Activated naive CD4-positive, alpha-beta T cell treated with anti-CD3 and anti-CD28 coated beads, Interleukin-2, amount 10 ng/mL, durations not matched to agents 7 days and 5 days (primary cell): Measurements from ENCODE around the gene CEP164.

Source experiments
- CTCF ChIA-PET: fragments of 350-600 bp; sonication (Branson Sonifier 250); formaldehyde crosslinking; loops from one replicate; lab custom pipeline; 2021; ENCODE audit warnings: antibody characterized with exemption; lab: Charles Lee
- DNase-seq: peaks from one replicate; pipeline ENCODE4 v3.0.0-alpha.2; 2020
- H3K27ac Mint-ChIP-seq: one replicate; pipeline ENCODE4 v1.8.0; 2021; ENCODE audit warnings: mild to moderate bottlenecking, moderate library complexity, mixed read lengths
- H3K27me3 Mint-ChIP-seq: one replicate; pipeline ENCODE4 v1.8.0; 2021; ENCODE audit warnings: mild to moderate bottlenecking, mixed read lengths
- H3K36me3 Mint-ChIP-seq: one replicate; pipeline ENCODE4 v1.8.0; 2021; ENCODE audit warnings: mixed read lengths
- H3K4me1 Mint-ChIP-seq: one replicate; pipeline ENCODE4 v1.8.0; 2021; ENCODE audit warnings: mixed read lengths
- H3K4me3 Mint-ChIP-seq: one replicate; pipeline ENCODE4 v1.8.0; 2021; ENCODE audit warnings: mild to moderate bottlenecking, moderate library complexity, mixed read lengths
- H3K9me3 Mint-ChIP-seq: one replicate; pipeline ENCODE4 v1.8.0; 2021; ENCODE audit warnings: mixed read lengths

Gene CEP164

GRCh38 chr11:117366248-117366647 lies 38.6 kb downstream of the CEP164 start:
- Mint-ChIP-seq H3K4me1 (no peaks in the 10 kb centered on the region), H3K9me3 (no peaks in the 10 kb centered on the region), H3K36me3 (peaks cover 32% of the 10 kb centered on the region), H3K27me3 (no peaks in the 10 kb centered on the region), H3K27ac (no peak overlapping the region), H3K4me3 (no peak overlapping the region)
- DNase-seq = no peak
- CTCF ChIA-PET = no interaction called here

- CTCF ChIA-PET = no interaction called here
- no peaks in the 10 kb centered on the region for H3K4me1 Mint-ChIP-seq
- no peak overlapping the region for H3K4me3 Mint-ChIP-seq
- no peak for DNase-seq
- peaks cover 30% of the 10 kb centered on the region for H3K36me3 Mint-ChIP-seq
- H3K27ac Mint-ChIP-seq = no peak overlapping the region
- H3K9me3 Mint-ChIP-seq = no peaks in the 10 kb centered on the region
- no peaks in the 10 kb centered on the region for H3K27me3 Mint-ChIP-seq
Measured at GRCh38 chr11:117366875-117367274, 39.2 kb downstream of the CEP164 start.

- Mint-ChIP-seq H3K36me3 (peaks cover 26% of the 10 kb centered on the region), H3K27me3 (no peaks in the 10 kb centered on the region), H3K27ac (no peak overlapping the region), H3K4me3 (no peak overlapping the region), H3K9me3 (no peaks in the 10 kb centered on the region), H3K4me1 (no peaks in the 10 kb centered on the region)
- no peak for DNase-seq
- CTCF ChIA-PET = no interaction called here
Measured at GRCh38 chr11:117369534-117369933, 41.9 kb downstream of the CEP164 start.

DNA sequence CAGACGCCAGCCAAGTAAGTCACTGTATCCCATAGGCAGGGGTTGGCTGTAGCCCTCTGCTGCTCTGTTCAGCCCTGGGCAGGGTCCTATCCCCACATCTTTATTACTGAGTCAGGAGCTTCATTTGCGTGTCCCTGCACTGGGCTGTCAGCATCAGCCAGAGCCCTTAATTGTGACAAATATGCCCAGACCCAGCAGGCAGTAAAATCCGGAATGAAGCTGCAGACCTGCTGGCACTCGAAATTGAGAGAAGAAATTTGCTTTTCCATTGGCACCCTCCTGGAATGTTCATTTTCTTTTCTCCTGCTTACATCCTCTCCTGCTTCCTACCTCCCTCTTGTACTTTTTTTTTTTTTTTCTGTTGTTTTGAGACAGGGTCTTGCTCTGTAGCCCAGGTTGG lies 43.8 kb downstream of the CEP164 start:
- no peak overlapping the region for H3K4me3 Mint-ChIP-seq
- H3K27ac Mint-ChIP-seq = no peak overlapping the region
- no peaks in the 10 kb centered on the region for H3K4me1 Mint-ChIP-seq
- no peaks in the 10 kb centered on the region for H3K27me3 Mint-ChIP-seq
- CTCF ChIA-PET = no interaction called here
- H3K36me3 Mint-ChIP-seq = peaks cover 25% of the 10 kb centered on the region
- DNase-seq = no peak
- H3K9me3 Mint-ChIP-seq = no peaks in the 10 kb centered on the region

- DNase-seq = no peak
- Mint-ChIP-seq H3K36me3 (peaks cover 18% of the 10 kb centered on the region), H3K9me3 (no peaks in the 10 kb centered on the region), H3K4me1 (no peaks in the 10 kb centered on the region), H3K27me3 (no peaks in the 10 kb centered on the region), H3K27ac (no peak overlapping the region), H3K4me3 (no peak overlapping the region)
- CTCF ChIA-PET = interaction anchor here (1.5 kb wide), 1 partner anchor 52 kb away, joined by 6 read pairs; no protein-coding TSS in a partner anchor
Measured at GRCh38 chr11:117374316-117375055, 46.8 kb downstream of the CEP164 start.

DNA sequence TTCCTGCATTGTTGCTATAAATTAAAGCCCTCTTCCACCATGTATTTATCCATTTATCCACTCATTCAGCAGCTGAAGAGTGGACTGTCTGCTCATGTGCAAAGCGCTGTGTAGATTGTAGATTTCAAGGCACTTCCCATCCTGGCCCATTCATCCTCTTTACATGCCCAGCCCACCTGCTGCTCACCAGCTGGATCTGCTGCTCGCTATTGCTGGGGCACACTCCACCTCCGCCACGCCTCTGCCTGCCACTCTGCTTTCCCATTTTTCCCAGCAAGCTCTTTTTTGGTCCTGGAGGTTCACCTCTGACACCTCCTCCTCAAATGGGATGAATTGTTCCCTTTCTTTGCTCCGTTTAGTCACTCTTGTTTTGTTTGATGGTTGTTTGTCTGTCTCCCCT lies 48.3 kb downstream of the CEP164 start:
- DNase-seq = no peak
- Mint-ChIP-seq H3K36me3 (peaks cover 20% of the 10 kb centered on the region), H3K27ac (no peak overlapping the region), H3K9me3 (no peaks in the 10 kb centered on the region), H3K4me1 (no peaks in the 10 kb centered on the region), H3K4me3 (no peak overlapping the region), H3K27me3 (no peaks in the 10 kb centered on the region)
- CTCF ChIA-PET = interaction anchor here (1.5 kb wide), 1 partner anchor 50 kb away, joined by 6 read pairs; no protein-coding TSS in a partner anchor

GRCh38 chr11:117376517-117376916 lies 48.9 kb downstream of the CEP164 start:
- CTCF ChIA-PET = interaction anchor here (1.5 kb wide), 1 partner anchor 50 kb away, joined by 6 read pairs; no protein-coding TSS in a partner anchor
- Mint-ChIP-seq H3K27ac (no peak overlapping the region), H3K4me3 (no peak overlapping the region), H3K4me1 (no peaks in the 10 kb centered on the region), H3K36me3 (peaks cover 21% of the 10 kb centered on the region), H3K9me3 (no peaks in the 10 kb centered on the region), H3K27me3 (no peaks in the 10 kb centered on the region)
- DNase-seq = no peak

GRCh38 chr11:117378976-117379865 lies 51.6 kb downstream of the CEP164 start:
- H3K36me3 Mint-ChIP-seq = peaks cover 9% of the 10 kb centered on the region

DNA sequence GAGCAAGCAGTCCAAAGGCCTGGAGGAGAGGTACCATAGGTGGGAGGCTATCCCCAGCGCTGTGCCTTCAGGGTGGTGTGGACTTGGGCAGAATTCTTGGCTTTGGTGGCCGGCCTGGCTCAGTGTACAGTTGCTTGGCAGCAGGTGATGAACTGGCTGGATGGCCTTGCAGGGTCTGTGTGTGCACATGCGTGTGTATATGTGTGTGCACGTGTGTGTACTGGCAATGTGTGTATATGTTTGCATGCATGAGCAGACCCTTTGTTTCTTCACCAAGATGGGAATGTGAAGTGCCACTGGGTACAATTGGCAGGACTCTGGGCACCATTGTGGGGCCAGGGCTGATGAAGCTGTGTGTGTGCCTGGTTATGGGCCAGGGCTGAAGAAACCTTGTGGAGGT lies 53.0 kb downstream of the CEP164 start:
- Mint-ChIP-seq H3K27me3 (no peaks in the 10 kb centered on the region), H3K36me3 (peaks cover 2% of the 10 kb centered on the region), H3K4me3 (no peak overlapping the region), H3K27ac (no peak overlapping the region), H3K9me3 (no peaks in the 10 kb centered on the region), H3K4me1 (no peaks in the 10 kb centered on the region)
- no peak for DNase-seq
- CTCF ChIA-PET = no interaction called here

More at GRCh38 chr11:117378976-117379865, 51.6 kb downstream of the CEP164 start:
- H3K4me1 Mint-ChIP-seq = no peaks in the 10 kb centered on the region
- H3K4me3 Mint-ChIP-seq = no peak overlapping the region
- CTCF ChIA-PET = interaction anchor here (1.0 kb wide), 1 partner anchor 242 kb away, joined by 3 read pairs; no protein-coding TSS in a partner anchor
- H3K9me3 Mint-ChIP-seq = no peaks in the 10 kb centered on the region
- no peak overlapping the region for H3K27ac Mint-ChIP-seq
- no peaks in the 10 kb centered on the region for H3K27me3 Mint-ChIP-seq
- DNase-seq = no peak

- Mint-ChIP-seq H3K36me3 (peaks cover 2% of the 10 kb centered on the region), H3K9me3 (no peaks in the 10 kb centered on the region), H3K4me1 (no peaks in the 10 kb centered on the region), H3K4me3 (no peak overlapping the region), H3K27ac (no peak overlapping the region), H3K27me3 (no peaks in the 10 kb centered on the region)
- CTCF ChIA-PET = interaction anchor here (1.4 kb wide), 1 partner anchor 44 kb away, joined by 4 read pairs; no protein-coding TSS in a partner anchor
- no peak for DNase-seq
Measured at GRCh38 chr11:117381481-117382387, 54.1 kb downstream of the CEP164 start.

DNA sequence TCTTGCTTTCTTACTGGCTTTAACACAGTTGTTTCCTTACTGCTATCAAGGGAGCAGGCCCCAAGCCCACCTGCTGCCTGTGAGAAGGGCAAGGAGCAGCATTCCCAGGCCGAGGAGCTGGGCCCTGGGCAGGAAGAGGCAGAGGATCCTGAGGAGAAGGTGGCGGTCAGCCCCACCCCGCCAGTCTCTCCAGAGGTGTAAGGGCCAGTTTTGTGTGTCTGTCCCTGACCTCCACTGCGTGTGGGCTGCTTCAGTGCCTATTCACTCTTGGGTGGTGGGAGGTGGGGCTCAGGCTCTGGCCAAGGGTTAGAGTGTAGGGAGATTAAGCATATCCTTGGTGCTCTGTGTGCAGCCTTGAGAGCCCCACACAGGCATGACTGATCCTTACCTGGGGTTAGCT lies 55.1 kb downstream of the CEP164 start:
- Mint-ChIP-seq H3K27ac (no peak overlapping the region), H3K27me3 (no peaks in the 10 kb centered on the region), H3K9me3 (no peaks in the 10 kb centered on the region), H3K4me3 (no peak overlapping the region), H3K4me1 (no peaks in the 10 kb centered on the region), H3K36me3 (peaks cover 2% of the 10 kb centered on the region)
- DNase-seq = no peak
- CTCF ChIA-PET = interaction anchor here (1.4 kb wide), 1 partner anchor 43 kb away, joined by 4 read pairs; no protein-coding TSS in a partner anchor

- peaks cover 3% of the 10 kb centered on the region for H3K4me1 Mint-ChIP-seq
- peaks cover 6% of the 10 kb centered on the region for H3K36me3 Mint-ChIP-seq
- H3K9me3 Mint-ChIP-seq = no peaks in the 10 kb centered on the region
- CTCF ChIA-PET = no interaction called here
- no peaks in the 10 kb centered on the region for H3K27me3 Mint-ChIP-seq
- no peak overlapping the region for H3K27ac Mint-ChIP-seq
- DNase-seq = no peak
- no peak overlapping the region for H3K4me3 Mint-ChIP-seq
Measured at GRCh38 chr11:117384045-117384444, 56.4 kb downstream of the CEP164 start.

GRCh38 chr11:117385471-117385870 lies 57.8 kb downstream of the CEP164 start:
- H3K27me3 Mint-ChIP-seq = no peaks in the 10 kb centered on the region
- no peak overlapping the region for H3K4me3 Mint-ChIP-seq
- H3K36me3 Mint-ChIP-seq = peaks cover 13% of the 10 kb centered on the region
- H3K27ac Mint-ChIP-seq = no peak overlapping the region
- H3K9me3 Mint-ChIP-seq = no peaks in the 10 kb centered on the region
- CTCF ChIA-PET = no interaction called here
- H3K4me1 Mint-ChIP-seq = peaks cover 3% of the 10 kb centered on the region
- no peak for DNase-seq
